Stomach smooth muscle (tissue), 2 donors: ENCODE data around the gene PPP3CA.

Source experiments
- H3K27ac ChIP-seq: one replicate; pipeline ENCODE4 v1.7.0; 2013; ENCODE audit warnings: mild to moderate bottlenecking, low read length, inconsistent platforms
- H3K27me3 ChIP-seq, 2 donors: one replicate each; pipeline ENCODE4 v1.7.0; 2013; ENCODE audit warnings: low read length in 2 of 2; ENCODE audit not compliant: insufficient read depth in 2 of 2, control insufficient read depth in 1 of 2
- H3K36me3 ChIP-seq, 2 donors: one replicate each; pipeline ENCODE4 v1.7.0; 2013; ENCODE audit warnings: low read length in 2 of 2; ENCODE audit not compliant: control insufficient read depth in 2 of 2, insufficient read depth in 2 of 2
- H3K4me1 ChIP-seq: one replicate; pipeline ENCODE4 v1.7.0; 2013; ENCODE audit warnings: low read length; ENCODE audit not compliant: control insufficient read depth, insufficient read depth
- H3K4me3 ChIP-seq, 2 donors: one replicate each; pipeline ENCODE4 v1.7.0; 2013; ENCODE audit warnings: low read length in 2 of 2
- H3K9ac ChIP-seq, 2 donors: one replicate each; pipeline ENCODE4 v1.7.0; 2013; ENCODE audit warnings: low read length in 2 of 2, mild to moderate bottlenecking in 1 of 2
- H3K9me3 ChIP-seq, 2 donors: one replicate each; pipeline ENCODE4 v1.7.0; 2013; ENCODE audit warnings: low read length in 2 of 2; ENCODE audit not compliant: control insufficient read depth in 2 of 2
- donor health status: healthy.
- donor health status: Pancreatic carcinoma.

PPP3CA gene

GRCh38 chr4:101123231-101123630, 224.1 kb downstream of the PPP3CA start:
- Histone ChIP-seq H3K27me3 (no peaks in the 10 kb centered on the region), H3K9ac (no peak overlapping the region), H3K9me3 (no peaks in the 10 kb centered on the region), H3K4me1 (no peaks in the 10 kb centered on the region), H3K4me3 (no peak overlapping the region), H3K36me3 (no peaks in the 10 kb centered on the region), H3K27ac (no peak overlapping the region)

GRCh38 chr4:101122019-101122418, 225.3 kb downstream of the PPP3CA start:
- H3K27me3 ChIP-seq: no peaks in the 10 kb centered on the region
- H3K27ac ChIP-seq: no peak overlapping the region

GRCh38 chr4:101119141-101119540, 228.2 kb downstream of the PPP3CA start:
- H3K9me3 ChIP-seq: no peaks in the 10 kb centered on the region
- H3K9ac ChIP-seq: no peak overlapping the region
- H3K4me1 ChIP-seq: no peaks in the 10 kb centered on the region
- no peak overlapping the region for H3K27ac ChIP-seq
- no peaks in the 10 kb centered on the region for H3K36me3 ChIP-seq
- no peak overlapping the region for H3K4me3 ChIP-seq
- H3K27me3 ChIP-seq: no peaks in the 10 kb centered on the region

More at GRCh38 chr4:101122019-101122418, 225.3 kb downstream of the PPP3CA start:
- H3K9ac ChIP-seq: no peak overlapping the region
- no peak overlapping the region for H3K4me3 ChIP-seq
- no peaks in the 10 kb centered on the region for H3K36me3 ChIP-seq
- H3K4me1 ChIP-seq: no peaks in the 10 kb centered on the region
- no peaks in the 10 kb centered on the region for H3K9me3 ChIP-seq

GRCh38 chr4:101118617-101119016, 228.7 kb downstream of the PPP3CA start:
- no peaks in the 10 kb centered on the region for H3K9me3 ChIP-seq
- H3K36me3 ChIP-seq: no peaks in the 10 kb centered on the region
- no peak overlapping the region for H3K9ac ChIP-seq
- no peaks in the 10 kb centered on the region for H3K27me3 ChIP-seq
- H3K27ac ChIP-seq: no peak overlapping the region
- H3K4me1 ChIP-seq: no peaks in the 10 kb centered on the region
- no peak overlapping the region for H3K4me3 ChIP-seq

GRCh38 chr4:101115887-101116286, 231.4 kb downstream of the PPP3CA start:
- Histone ChIP-seq H3K36me3 (no peaks in the 10 kb centered on the region), H3K9me3 (no peaks in the 10 kb centered on the region), H3K4me3 (no peak overlapping the region), H3K4me1 (no peaks in the 10 kb centered on the region), H3K27ac (no peak overlapping the region), H3K9ac (no peak overlapping the region), H3K27me3 (no peaks in the 10 kb centered on the region)

GRCh38 chr4:101114936-101115372, 232.4 kb downstream of the PPP3CA start:
- Histone ChIP-seq H3K9me3 (no peaks in the 10 kb centered on the region), H3K36me3 (no peaks in the 10 kb centered on the region), H3K27me3 (no peaks in the 10 kb centered on the region), H3K4me3 (no peak overlapping the region), H3K4me1 (no peaks in the 10 kb centered on the region), H3K27ac (no peak overlapping the region), H3K9ac (no peak overlapping the region)

- no peak overlapping the region for H3K4me3 ChIP-seq
- H3K4me1 ChIP-seq: peaks cover 2% of the 10 kb centered on the region
- H3K27me3 ChIP-seq: no peaks in the 10 kb centered on the region
- H3K36me3 ChIP-seq: peaks cover 0 to 2% of the 10 kb centered on the region in 2 donors
- no peak overlapping the region for H3K27ac ChIP-seq
- no peak overlapping the region for H3K9ac ChIP-seq
- H3K9me3 ChIP-seq: no peaks in the 10 kb centered on the region
Measured at GRCh38 chr4:101104312-101105052, 242.8 kb downstream of the PPP3CA start.

GRCh38 chr4:101103381-101104142, 243.8 kb downstream of the PPP3CA start:
- no peaks in the 10 kb centered on the region for H3K27me3 ChIP-seq
- H3K27ac ChIP-seq: no peak overlapping the region
- H3K9me3 ChIP-seq: no peaks in the 10 kb centered on the region
- H3K36me3 ChIP-seq: peaks cover 0 to 2% of the 10 kb centered on the region in 2 donors
- H3K4me3 ChIP-seq: no peak overlapping the region
- H3K4me1 ChIP-seq: peaks cover 2% of the 10 kb centered on the region
- H3K9ac ChIP-seq: no peak overlapping the region

- Histone ChIP-seq H3K27ac (no peak overlapping the region), H3K27me3 (no peaks in the 10 kb centered on the region), H3K4me1 (peaks cover 2% of the 10 kb centered on the region), H3K36me3 (peaks cover 0 to 2% of the 10 kb centered on the region in 2 donors), H3K9me3 (no peaks in the 10 kb centered on the region), H3K9ac (no peak overlapping the region), H3K4me3 (no peak overlapping the region)
Measured at GRCh38 chr4:101102114-101102742, 245.1 kb downstream of the PPP3CA start.

GRCh38 chr4:101101072-101101471, 246.3 kb downstream of the PPP3CA start:
- H3K9me3 ChIP-seq: no peaks in the 10 kb centered on the region
- no peaks in the 10 kb centered on the region for H3K27me3 ChIP-seq
- no peak overlapping the region for H3K27ac ChIP-seq
- no peak overlapping the region for H3K9ac ChIP-seq
- H3K4me1 ChIP-seq: peaks cover 2% of the 10 kb centered on the region
- no peak overlapping the region for H3K4me3 ChIP-seq
- no peaks in the 10 kb centered on the region for H3K36me3 ChIP-seq
